Testis (tissue), 3 donors: ENCODE measurements around the gene ZNF655. TPM values are rescaled to one million over a fixed set of nuclear protein-coding genes. Genes with fewer than 3 reads are reported as not detected.

Source experiments
- DNase-seq: peaks from one replicate; pipeline ENCODE4 v3.0.0-alpha.2; 2019
- H3K27ac ChIP-seq, 2 donors: fragments of 200-600 bp; sonication (generic); one replicate each; pipeline ENCODE4 v1.5.1; 2019
- H3K27me3 ChIP-seq: fragments of 200-600 bp; sonication (generic); one replicate; pipeline ENCODE4 v1.5.1; 2019
- H3K36me3 ChIP-seq: fragments of 200-600 bp; sonication (generic); one replicate; pipeline ENCODE4 v1.5.1; 2017; ENCODE audit warnings: low read depth; ENCODE audit errors: missing control alignments
- H3K4me1 ChIP-seq: fragments of 200-600 bp; sonication (generic); one replicate; pipeline ENCODE4 v1.5.1; 2019
- H3K4me3 ChIP-seq, 2 donors: fragments of 200-600 bp; sonication (generic); one replicate each; pipeline ENCODE4 v1.5.1; 2017 to 2019
- H3K9me3 ChIP-seq: fragments of 200-600 bp; sonication (generic); one replicate; pipeline ENCODE4 v1.5.1; 2017
- POLR2A ChIP-seq: fragments of 450-650 bp; IDR thresholded peaks from one replicate; pipeline ENCODE4 v1.6.1; 2017; ENCODE audit warnings: antibody characterized with exemption, mild to moderate bottlenecking, moderate library complexity
- WGBS, 2 donors: methylation state at CpG; one replicate each; pipeline ENCODE4 v1.1.5; 2018; 5-methylcytosine and 5-hydroxymethylcytosine counted together
- intact Hi-C: fragments of 100-400 bp; cut with DNase I; formaldehyde crosslinking; loops from one replicate; pipeline ENCODE4 v1.15.1; 2023; ENCODE audit warnings: low total_unique reads
- polyA plus RNA-seq: library from polyadenylated mRNA; stranded (reverse); fragments of 350-450 nt; fragmentation: Illumina TruSeq; extraction: RNeasy Lipid Tissue Mini Kit (QIAGEN cat#74804); gene quantifications from one replicate; pipeline ENCODE4 v1.2.3, GENCODE V29; 2014; ENCODE audit warnings: low read depth, low replicate concordance; ENCODE audit not compliant: insufficient read depth
- total RNA-seq, 2 donors: library from RNA; depleted of rRNA; stranded (reverse); fragments of >200 nt; gene quantifications; one replicate each; pipeline ENCODE4 v1.2.3, GENCODE V29; 2016
- TF ChIP-seq, protein P1 (sequence below), 3 experiments: fragments of 450-650 bp in 2 of 3; fragments of 200-600 bp in 1 of 3; sonication (generic) in 1 of 3; IDR thresholded peaks; one replicate each; pipeline ENCODE4 v1.5.1; 2016 to 2019; ENCODE audit warnings: antibody characterized with exemption in 3 of 3, mild to moderate bottlenecking in 2 of 3, moderate library complexity in 1 of 3

ZNF655 gene
- total and polyA plus RNA-seq, 3 donors from 2014 or later, result 45.9 to 149 (median 120) TPM

DNA sequence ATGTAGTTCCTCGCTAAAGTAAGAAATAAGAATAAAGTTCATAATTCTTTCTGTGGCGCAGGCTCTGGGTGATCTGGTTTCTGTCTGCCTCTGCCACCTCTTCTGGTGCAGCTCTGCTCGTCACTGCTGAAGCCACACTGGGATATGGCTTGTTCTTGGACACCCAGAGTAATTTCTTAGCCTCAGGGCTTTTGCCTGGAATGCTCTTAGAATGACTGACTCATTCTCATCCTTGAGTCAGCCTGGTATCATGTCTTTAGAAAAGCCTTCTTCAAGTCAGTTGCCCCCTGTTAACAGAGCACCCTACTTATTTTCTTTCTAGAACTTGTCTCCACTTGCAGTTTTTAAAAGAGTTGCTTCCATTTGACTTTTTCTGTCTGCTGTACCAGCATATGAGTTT, 60.3 kb downstream of the ZNF655 start:
- no peaks in the 10 kb centered on the region for H3K36me3 ChIP-seq
- no peak overlapping the region for H3K4me3 ChIP-seq
- intact Hi-C loops, result no loop called here
- no peaks in the 10 kb centered on the region for H3K27me3 ChIP-seq
- no peaks in the 10 kb centered on the region for H3K9me3 ChIP-seq
- H3K27ac ChIP-seq, result no peak overlapping the region
- DNase-seq, result no peak
- TF ChIP-seq, protein P1, sequence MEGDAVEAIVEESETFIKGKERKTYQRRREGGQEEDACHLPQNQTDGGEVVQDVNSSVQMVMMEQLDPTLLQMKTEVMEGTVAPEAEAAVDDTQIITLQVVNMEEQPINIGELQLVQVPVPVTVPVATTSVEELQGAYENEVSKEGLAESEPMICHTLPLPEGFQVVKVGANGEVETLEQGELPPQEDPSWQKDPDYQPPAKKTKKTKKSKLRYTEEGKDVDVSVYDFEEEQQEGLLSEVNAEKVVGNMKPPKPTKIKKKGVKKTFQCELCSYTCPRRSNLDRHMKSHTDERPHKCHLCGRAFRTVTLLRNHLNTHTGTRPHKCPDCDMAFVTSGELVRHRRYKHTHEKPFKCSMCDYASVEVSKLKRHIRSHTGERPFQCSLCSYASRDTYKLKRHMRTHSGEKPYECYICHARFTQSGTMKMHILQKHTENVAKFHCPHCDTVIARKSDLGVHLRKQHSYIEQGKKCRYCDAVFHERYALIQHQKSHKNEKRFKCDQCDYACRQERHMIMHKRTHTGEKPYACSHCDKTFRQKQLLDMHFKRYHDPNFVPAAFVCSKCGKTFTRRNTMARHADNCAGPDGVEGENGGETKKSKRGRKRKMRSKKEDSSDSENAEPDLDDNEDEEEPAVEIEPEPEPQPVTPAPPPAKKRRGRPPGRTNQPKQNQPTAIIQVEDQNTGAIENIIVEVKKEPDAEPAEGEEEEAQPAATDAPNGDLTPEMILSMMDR (IDR thresholded peaks at IDR 0.05), result no peak
- no peak for TF ChIP-seq POLR2A
- 92 to 93% methylated on average over 3 of the region's 3 CpGs for WGBS, 2 donors
- peaks cover 12% of the 10 kb centered on the region for H3K4me1 ChIP-seq

DNA sequence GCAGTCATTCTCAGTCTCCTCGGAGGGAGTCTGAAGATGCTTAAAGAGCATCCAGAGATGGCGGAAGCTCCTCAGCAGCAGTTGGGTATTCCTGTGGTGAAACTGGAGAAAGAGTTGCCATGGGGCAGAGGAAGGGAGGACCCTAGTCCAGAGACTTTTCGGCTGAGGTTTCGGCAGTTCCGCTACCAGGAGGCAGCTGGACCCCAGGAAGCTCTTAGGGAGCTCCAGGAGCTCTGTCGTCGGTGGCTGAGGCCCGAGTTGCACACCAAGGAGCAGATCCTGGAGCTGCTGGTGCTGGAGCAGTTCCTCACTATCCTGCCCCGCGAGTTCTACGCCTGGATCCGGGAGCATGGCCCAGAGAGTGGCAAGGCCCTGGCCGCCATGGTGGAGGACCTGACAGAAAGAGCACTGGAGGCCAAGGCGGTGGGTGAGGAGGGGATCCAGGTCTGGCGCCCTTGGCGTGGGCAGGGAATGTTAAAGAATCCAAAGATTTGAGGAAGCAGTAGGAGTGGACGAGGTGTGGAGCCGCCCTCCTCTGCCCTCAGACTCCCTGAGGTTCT, 61.2 kb downstream of the ZNF655 start:
- Histone ChIP-seq H3K4me1 (peaks cover 12% of the 10 kb centered on the region), H3K4me3 (no peak overlapping the region), H3K27ac (no peak overlapping the region), H3K27me3 (no peaks in the 10 kb centered on the region), H3K9me3 (no peaks in the 10 kb centered on the region), H3K36me3 (no peaks in the 10 kb centered on the region)
- DNase-seq, result no peak
- no peak for TF ChIP-seq POLR2A
- TF ChIP-seq, protein P1 (IDR thresholded peaks at IDR 0.05), result no peak
- intact Hi-C loops, result no loop called here
- 88 to 93% methylated on average over 9 to 18 of the region's 18 CpGs for WGBS, 2 donors

DNA sequence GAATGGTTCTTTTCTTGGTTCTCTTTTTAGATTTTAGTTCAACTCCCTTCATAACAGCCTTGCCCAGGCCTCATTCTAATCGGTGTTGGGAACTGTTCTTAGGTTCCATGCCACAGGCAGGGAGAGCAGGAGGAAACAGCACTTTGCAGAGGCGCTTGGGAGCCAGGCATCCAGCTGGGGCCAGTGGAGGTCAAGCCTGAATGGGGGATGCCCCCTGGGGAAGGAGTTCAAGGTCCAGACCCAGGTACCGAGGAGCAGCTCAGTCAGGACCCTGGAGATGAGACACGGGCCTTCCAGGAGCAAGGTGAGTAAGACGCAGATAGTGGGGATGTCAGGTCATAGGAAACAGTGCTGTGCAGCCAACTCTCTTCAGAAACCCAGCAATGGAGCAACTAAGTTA, 62.8 kb downstream of the ZNF655 start:
- H3K4me1 ChIP-seq, result peaks cover 12% of the 10 kb centered on the region
- no peak overlapping the region for H3K4me3 ChIP-seq
- no peak for DNase-seq
- H3K27me3 ChIP-seq, result no peaks in the 10 kb centered on the region
- no peak for TF ChIP-seq POLR2A
- TF ChIP-seq, protein P1 (IDR thresholded peaks at IDR 0.05), result no peak
- intact Hi-C loops, result no loop called here
- 79 to 85% methylated on average over 4 to 5 of the region's 5 CpGs for WGBS, 2 donors
- no peaks in the 10 kb centered on the region for H3K9me3 ChIP-seq
- H3K27ac ChIP-seq, result no peak overlapping the region
- H3K36me3 ChIP-seq, result no peaks in the 10 kb centered on the region

DNA sequence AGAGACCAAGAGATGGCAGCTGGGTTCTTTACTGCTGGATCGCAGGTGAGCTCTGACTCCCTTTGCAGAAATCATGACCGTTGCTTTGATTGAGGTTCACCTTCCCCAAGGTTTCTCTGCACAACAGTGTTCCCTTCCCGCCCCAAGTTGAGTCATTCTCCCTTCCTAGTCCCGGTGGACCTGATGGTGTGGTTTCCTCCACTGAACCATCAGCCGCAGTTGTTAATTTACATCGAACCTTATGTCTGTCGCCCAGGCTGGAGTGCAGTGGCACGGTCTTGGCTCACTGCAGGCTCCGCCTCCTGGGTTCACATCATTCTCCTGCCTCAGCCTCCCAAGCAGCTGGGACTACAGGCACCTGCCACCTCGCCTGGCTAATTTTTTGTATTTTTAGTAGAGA, 64.2 kb downstream of the ZNF655 start:
- WGBS, 2 donors, result 90 to 92% methylated on average over 10 of the region's 10 CpGs

More for the DNA sequence above, 64.2 kb downstream of the ZNF655 start:
- Histone ChIP-seq H3K4me3 (no peak overlapping the region), H3K27me3 (no peaks in the 10 kb centered on the region), H3K9me3 (no peaks in the 10 kb centered on the region), H3K4me1 (peaks cover 10% of the 10 kb centered on the region), H3K27ac (no peak overlapping the region), H3K36me3 (no peaks in the 10 kb centered on the region)
- DNase-seq, result no peak
- intact Hi-C loops, result no loop called here
- no peak for TF ChIP-seq POLR2A
- TF ChIP-seq, protein P1 (IDR thresholded peaks at IDR 0.05), result no peak
